Adrenal gland (tissue), 5 donors: Measurements from ENCODE around the gene STAT3.
"Not testable (repeated sequence)": the region's sequence is repeated elsewhere in the genome, so short reads cannot be mapped to it uniquely, and the experiment has no call there.

ENCODE experiments used
- CTCF ChIP-seq, 6 experiments: fragments of 450-650 bp in 4 of 6; fragments of 200-600 bp in 2 of 6; sonication (generic) in 1 of 6; IDR thresholded peaks; 1 replicate in 5 of 6; 2 replicates in 1 of 6; pipeline versions ENCODE4 v1.5.1 to v1.8.0; 2016 to 2021; ENCODE audit warnings: antibody characterized with exemption in 6 of 6, mild to moderate bottlenecking in 2 of 6, moderate library complexity in 1 of 6
- POLR2A ChIP-seq, 2 donors: fragments of 450-650 bp; IDR thresholded peaks; one replicate each; pipeline ENCODE4 v1.6.1; 2017; ENCODE audit warnings: antibody characterized with exemption in 2 of 2, mild to moderate bottlenecking in 2 of 2, moderate library complexity in 1 of 2
- donor health status: DM: no; HTN: no; CAD: no.

DNA sequence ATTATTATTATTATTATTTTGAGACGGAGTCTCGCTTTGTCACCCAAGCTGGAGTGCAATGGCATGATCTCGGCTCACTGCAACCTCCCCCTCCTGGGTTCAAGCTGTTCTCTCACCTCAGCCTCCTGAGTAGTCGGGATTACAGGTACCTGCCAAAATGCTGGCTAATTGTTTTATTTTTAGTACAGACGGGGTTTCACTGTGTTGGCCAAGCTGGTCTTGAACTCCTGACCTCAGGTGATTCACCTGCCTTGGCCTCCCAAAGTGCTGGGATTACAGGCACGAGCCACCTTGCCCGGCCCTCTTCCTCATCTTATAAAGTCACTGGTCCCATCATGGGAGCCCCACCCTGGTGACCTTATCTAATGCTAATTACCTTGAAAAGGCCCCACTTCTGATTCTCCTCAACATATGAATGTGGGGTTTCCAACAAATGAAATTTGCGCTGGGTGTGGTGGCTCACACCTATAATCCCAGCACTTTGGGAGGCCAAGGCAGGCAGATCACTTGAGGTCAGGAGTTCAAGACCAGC is 12.7 kb upstream of the STAT3 start:
- TF ChIP-seq CTCF, POLR2A (IDR thresholded peaks at IDR 0.05): not testable (repeated sequence)
